ENCODE data around the gene EHBP1.

- no peak for TF ChIP-seq CTCF (IDR thresholded peaks at IDR 0.05; ENCODE audit: low read depth, low read length, poor library complexity, severe bottlenecking)
- no peak for TF ChIP-seq EZH2phosphoT487 (IDR thresholded peaks at IDR 0.05; ENCODE audit: borderline replicate concordance, low read length)
Observed at GRCh38 chr2:62940697-62941096, 235.2 kb downstream of the EHBP1 start.
